Prostate gland (tissue), 2 donors: ENCODE results near the gene PRICKLE2.

Experiments used
- CTCF ChIP-seq, 4 experiments: fragments of 200-600 bp in 2 of 4; fragments of 450-650 bp in 2 of 4; sonication (generic) in 2 of 4; IDR thresholded peaks; 1 replicate in 3 of 4; 2 replicates in 1 of 4; pipeline ENCODE4 v1.5.1; 2016 to 2019; ENCODE audit warnings: antibody characterized with exemption in 4 of 4, mild to moderate bottlenecking in 2 of 4, moderate library complexity in 2 of 4
- POLR2A ChIP-seq: fragments of 450-650 bp; IDR thresholded peaks from one replicate; pipeline ENCODE4 v1.6.1; 2016; ENCODE audit warnings: antibody characterized with exemption, mild to moderate bottlenecking

- TF ChIP-seq POLR2A (no peak), CTCF (IDR thresholded peaks at IDR 0.05) (no peak)
Observed at GRCh38 chr3:64215103-64215502, 10.2 kb downstream of the PRICKLE2 start.
